GM20000 (cell line): ENCODE results near the gene ZNF614.
"Not testable (repeated sequence)": the region's sequence is repeated elsewhere in the genome, so short reads cannot be mapped to it uniquely, and the experiment has no call there.

ENCODE experiments used
- DNase-seq: peaks from one replicate; pipeline ENCODE4 v3.0.0; 2012; ENCODE audit warnings: low spot score
- TF ChIP-seq, protein P1 (sequence below): IDR thresholded peaks from 2 replicates; pipeline ENCODE4 v1.5.1; 2012; ENCODE audit warnings: mild to moderate bottlenecking, control low read depth; ENCODE audit errors: extremely low read depth, missing control alignments

Gene ZNF614

DNA sequence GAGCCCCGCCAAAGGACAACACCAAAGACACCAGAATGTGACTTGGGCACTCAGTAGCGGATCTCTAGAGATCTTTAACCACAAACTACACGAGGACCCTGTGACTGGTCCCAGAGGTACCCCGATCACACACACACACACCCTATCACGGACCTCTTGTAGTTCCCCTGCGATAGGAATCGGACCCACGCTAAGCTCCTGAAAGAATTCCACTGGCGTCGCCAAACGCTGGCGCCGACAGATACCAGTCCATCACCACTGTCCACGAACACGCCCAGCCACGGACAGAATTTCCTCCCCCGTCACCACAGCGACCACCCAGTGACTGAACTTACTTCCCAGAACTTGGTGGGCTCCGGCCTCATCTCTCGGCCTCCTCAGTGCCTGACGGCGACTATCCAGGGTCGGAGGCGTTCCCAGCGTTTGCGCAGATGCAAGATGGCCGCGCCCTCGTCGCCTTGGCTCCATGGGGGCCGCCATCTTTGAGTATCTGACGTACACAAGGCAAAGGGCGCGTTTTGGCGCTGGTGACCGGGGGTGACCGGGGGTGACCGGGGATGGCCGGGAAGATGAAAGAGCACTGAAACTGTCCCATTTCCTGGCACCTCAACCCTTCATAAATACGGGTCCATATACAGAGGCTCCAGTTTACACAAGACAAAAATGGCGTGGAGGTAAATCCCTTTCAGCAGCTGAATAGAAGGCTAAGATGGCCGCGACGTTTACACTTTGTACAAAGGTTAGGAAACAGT lies 20.2 kb downstream of the ZNF614 start, which contains the start of gene ZNF615:
TSS of gene ZNF615 (minus strand) at position 406 of the 752 bp plus-strand sequence. CDS start 4,500 bp downstream, outside the sequence.
- peak; percentile 81 for DNase-seq
- TF ChIP-seq, protein P1, sequence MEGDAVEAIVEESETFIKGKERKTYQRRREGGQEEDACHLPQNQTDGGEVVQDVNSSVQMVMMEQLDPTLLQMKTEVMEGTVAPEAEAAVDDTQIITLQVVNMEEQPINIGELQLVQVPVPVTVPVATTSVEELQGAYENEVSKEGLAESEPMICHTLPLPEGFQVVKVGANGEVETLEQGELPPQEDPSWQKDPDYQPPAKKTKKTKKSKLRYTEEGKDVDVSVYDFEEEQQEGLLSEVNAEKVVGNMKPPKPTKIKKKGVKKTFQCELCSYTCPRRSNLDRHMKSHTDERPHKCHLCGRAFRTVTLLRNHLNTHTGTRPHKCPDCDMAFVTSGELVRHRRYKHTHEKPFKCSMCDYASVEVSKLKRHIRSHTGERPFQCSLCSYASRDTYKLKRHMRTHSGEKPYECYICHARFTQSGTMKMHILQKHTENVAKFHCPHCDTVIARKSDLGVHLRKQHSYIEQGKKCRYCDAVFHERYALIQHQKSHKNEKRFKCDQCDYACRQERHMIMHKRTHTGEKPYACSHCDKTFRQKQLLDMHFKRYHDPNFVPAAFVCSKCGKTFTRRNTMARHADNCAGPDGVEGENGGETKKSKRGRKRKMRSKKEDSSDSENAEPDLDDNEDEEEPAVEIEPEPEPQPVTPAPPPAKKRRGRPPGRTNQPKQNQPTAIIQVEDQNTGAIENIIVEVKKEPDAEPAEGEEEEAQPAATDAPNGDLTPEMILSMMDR: no peak

DNA sequence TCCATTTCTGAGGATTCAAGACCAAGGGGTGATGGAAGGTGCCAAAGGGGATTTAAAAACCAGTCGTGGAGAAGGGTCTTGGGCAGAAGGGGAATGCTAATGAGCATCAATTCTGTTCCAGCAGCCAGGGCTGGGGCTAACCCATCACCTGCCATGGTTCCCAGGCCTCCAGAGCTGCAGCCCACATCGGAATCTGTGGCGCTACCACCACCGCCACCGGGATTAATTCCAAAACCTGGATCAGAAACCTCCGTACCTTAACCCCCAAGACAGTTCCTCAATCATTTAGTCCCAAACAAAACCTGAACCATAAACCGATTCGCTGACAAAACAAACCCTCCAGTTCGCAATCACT lies 20.8 kb downstream of the ZNF614 start:
- DNase-seq: no peak
- TF ChIP-seq, protein P1: no peak

DNA sequence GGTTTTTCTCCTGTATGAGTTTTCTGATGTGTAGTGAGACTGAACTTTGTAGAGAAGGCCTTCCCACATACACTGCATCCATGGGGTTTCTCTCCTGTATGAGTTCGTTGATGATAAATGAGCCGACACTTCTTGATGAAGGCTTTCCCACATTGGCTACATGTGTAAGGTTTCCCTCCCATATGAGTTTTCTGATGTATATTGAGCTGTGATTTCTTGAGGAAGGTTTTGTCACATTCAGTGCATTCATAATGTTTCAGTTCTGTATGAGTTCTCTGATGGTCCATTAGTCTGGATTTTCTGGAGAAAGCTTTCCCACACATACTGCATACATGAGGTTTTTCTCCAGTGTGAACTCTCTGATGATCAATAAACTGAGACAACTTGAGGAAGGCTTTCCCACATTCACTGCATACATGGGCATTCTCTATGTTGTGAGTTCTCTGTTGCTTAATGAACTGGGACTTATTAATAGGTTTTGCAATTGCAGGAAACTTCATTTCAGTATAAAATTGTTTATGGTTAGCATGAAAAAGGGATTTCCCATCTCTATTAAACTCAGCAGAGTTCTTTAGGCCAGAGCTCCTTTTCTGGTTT lies 34.0 kb downstream of the ZNF614 start:
- no peak for DNase-seq

DNA sequence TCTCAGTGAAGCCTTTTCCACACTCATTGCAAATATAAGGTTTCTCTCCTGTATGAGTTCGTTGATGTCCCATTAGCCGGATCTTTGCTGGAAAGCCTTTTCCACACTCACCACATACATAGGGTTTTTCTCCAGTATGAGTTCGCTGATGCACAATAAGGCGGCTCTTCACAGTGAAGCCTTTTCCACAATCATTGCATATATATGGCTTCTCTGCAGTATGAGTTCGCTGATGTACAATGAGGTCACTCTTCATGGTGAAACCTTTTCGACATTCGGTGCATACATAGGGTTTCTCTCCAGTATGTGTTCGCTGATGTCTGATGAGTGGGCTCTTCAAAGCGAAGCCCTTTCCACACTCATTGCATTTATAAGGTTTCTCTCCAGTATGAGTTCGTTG lies 34.8 kb downstream of the ZNF614 start:
- TF ChIP-seq, protein P1: no peak
- no peak for DNase-seq

More for the DNA sequence above, 34.0 kb downstream of the ZNF614 start:
- TF ChIP-seq, protein P1: no peak

DNA sequence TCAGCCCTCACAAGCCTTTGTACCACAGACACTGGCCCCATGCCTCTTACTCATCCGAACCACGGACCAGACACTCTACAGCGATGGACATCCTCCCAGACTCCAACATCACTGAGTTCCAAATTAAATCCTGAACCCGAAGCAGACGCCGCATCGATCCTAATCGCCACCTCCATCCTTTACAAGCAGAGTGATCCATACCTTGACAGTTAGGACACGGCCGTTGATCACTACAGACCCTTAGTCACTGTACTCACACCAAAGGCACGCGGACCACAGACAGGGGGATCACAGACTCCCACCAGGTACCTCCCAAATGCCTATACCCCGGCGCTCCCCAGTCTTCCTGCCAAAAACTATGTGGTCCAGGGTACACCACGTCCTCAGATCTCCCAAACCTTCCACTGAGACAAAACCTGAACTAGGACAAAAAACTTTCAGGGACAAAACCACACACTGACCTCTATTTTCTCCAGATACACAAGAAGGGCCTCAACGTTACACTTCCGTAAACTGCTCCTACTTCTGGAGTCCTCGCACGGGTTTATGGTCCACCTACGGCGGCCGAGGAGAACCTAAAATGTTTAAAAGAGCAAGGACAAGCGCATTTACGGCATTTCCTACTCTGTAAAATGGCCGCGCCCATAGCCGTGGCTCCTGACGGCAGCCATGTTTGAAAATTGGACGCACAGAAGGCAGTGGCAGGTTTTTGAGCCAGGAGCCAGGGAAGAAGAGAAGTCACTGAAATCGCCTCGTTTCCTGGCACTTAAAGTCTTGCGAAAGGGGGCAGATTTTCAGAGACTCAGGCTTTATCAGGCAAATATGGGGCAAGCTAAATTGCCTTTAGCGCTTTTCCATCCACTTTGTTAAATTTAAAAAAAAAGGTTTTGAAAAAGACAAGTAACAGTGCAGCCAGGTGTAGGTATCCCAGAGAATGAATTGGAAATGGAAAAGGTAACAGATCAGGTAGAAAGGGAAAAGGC lies 41.6 kb downstream of the ZNF614 start, which contains the start of gene ZNF350:
TSS of gene ZNF350 (minus strand) at position 532 of the 983 bp plus-strand sequence. CDS start 12,480 bp downstream, outside the sequence.
- peak; percentile 78 for DNase-seq
- TF ChIP-seq, protein P1: no peak

DNA sequence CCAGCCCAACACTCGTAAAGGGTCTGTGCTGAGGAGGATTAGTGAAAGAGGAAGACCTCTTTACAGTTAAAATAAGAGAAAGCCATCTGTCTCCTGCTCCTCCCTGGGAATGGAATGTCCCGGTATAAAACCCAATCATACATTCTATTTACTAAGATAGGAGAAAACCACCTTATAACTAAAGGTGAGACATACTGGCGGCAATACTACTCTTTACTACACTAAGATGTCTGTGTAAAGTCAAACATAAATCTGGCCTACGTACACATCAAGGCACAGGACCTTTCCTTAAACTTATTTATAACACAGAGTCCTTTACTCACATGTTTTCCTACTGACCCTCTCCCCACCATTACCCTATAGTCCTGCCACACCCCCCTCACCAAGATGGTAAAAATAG lies 44.8 kb downstream of the ZNF614 start:
- no peak for DNase-seq
- TF ChIP-seq, protein P1: no peak

DNA sequence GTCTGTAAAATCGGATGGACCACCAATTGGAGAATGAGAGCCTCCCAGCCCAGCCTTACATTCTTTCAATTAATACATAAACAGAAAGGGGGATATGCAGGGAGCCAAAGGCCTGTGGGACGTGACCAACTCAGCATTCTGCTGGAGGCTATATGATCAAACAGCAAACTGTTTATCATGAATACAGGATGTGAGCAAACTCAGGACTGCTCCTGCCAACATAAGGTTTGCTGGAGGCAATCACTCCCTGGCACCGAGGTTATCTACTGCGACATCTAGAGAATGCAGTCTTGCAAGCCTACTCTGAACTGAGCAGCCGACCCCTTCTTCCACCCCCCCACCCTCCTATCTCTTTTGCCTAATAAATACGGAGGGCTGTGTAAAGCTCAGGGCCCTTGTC lies 47.3 kb downstream of the ZNF614 start:
- DNase-seq: not testable (repeated sequence)
